HG03432 (cell line): ENCODE results near the gene KCND3.

Source experiments
- ATAC-seq: cut with Tn5 transposase; IDR thresholded peaks from one replicate; pipeline ENCODE4 v1.9.1; 2021; ENCODE audit warnings: mild to moderate bottlenecking, moderate library complexity; ENCODE audit not compliant: unreplicated experiment

The KCND3 gene

DNA sequence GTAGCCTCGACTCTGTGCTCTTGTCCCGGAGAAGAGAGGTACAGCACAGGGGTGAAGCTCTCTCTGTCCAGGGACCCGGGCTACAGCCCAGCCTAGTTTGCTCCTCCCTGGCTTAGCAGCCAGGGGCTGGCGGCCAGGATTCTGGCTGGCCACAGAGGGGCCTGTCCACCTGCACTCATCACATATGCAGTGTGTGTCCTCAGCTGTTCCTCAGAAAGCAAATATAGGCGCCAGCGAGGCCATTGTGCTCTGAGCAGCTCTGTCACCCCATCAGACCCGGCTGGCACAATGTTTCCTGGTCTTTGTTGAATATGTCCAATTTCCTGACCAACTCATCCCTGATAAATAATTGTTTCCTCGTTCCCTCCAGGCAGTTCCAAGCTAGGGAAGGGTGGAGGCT is 28.5 kb downstream of the KCND3 start:
- no peak for ATAC-seq

DNA sequence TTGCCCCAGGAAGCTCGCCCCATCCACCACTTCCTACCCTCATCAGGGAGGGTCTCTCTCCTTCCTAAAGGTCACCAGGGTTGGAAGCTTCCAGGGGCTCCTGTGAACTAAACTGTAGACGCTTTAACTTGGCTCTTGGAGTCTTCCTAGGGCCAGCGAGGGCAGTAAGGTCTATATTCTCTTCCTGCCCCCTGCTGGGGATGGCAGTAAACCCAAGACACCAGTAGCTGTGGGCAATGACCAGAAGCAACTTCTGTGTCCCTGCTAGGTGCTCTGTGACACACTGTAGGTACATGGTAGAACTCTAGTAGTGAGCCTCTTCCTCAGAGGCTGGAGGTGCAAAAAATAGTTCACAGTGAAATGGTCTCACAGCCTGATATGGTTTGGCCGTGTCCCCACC is 30.0 kb downstream of the KCND3 start:
- no peak for ATAC-seq

- ATAC-seq: no peak
Measured at GRCh38 chr1:111958851-111959250, 30.6 kb downstream of the KCND3 start.

- no peak for ATAC-seq
Measured at GRCh38 chr1:111958075-111958474, 31.4 kb downstream of the KCND3 start.

- ATAC-seq: no peak
Measured at GRCh38 chr1:111956155-111956771, 33.2 kb downstream of the KCND3 start.

GRCh38 chr1:111955755-111956154 is 33.7 kb downstream of the KCND3 start:
- no peak for ATAC-seq

- no peak for ATAC-seq
Measured at GRCh38 chr1:111953797-111954196, 35.7 kb downstream of the KCND3 start.

GRCh38 chr1:111952125-111952657 is 37.3 kb downstream of the KCND3 start:
- ATAC-seq: no peak

GRCh38 chr1:111948209-111949171 is 41.0 kb downstream of the KCND3 start:
- ATAC-seq: no peak

DNA sequence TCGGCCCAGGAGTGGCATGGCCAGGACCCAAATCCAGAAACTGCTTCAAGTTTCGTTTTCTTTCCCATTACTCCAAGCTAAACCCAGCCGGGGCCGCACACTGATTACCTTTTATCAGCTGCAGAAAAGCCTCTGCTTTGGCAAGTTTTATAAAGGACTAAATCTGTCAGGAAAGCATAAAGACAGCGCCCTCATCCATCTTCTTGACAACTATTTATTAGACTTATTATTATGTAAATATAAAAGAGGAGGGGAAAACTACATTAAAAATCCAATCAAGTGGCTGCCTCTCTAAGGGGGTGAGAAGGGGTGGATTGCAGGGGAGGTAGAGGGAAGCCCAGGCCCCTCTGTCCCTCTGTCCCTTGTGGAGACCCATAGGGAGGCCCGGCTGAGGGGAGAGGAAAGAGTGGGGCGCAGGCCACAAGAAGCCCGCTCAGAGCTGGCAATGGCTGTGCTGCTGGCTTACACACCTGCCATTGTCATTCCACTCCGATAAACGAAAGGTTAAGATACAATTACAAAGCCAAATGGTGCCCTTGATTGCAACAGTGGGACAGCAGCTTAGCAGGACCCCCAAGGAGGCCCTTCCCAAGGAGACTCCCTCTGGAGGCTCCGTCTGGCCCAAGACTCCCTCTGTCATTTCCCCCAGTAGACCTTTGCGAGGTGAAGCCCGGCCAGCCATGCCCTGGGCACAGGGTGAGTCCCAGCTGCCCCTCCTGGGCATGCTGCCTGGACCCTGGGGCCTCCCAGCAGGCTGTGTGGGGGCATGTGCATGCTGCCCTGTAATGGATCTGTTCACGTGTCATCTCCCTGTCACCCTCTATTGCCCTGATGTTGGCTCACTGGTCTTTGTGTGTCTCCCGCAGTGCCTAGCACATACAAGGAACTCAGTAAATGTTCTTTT is 45.4 kb downstream of the KCND3 start:
- ATAC-seq: no peak

GRCh38 chr1:111943066-111943465 is 46.4 kb downstream of the KCND3 start:
- no peak for ATAC-seq

GRCh38 chr1:111938536-111938935 is 50.9 kb downstream of the KCND3 start:
- ATAC-seq: no peak

DNA sequence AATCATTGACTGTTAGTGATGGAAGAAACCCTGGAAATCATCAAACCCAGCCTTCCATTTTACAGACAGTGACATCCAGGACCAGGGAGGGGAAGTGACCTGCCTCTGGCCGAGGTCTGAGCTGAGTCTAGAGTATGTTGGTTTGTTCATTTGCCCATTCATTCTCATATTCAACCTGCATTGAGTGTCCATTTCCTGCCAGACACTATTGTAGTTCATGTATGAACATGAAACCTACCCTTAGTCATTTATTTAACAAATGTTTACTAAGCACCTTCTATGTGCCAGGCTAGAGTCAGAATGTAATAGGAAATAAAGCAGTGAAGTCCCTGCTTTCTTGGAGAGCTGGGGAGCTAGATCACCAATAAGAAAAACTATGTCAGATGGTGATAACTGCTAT is 51.3 kb downstream of the KCND3 start:
- ATAC-seq: no peak

DNA sequence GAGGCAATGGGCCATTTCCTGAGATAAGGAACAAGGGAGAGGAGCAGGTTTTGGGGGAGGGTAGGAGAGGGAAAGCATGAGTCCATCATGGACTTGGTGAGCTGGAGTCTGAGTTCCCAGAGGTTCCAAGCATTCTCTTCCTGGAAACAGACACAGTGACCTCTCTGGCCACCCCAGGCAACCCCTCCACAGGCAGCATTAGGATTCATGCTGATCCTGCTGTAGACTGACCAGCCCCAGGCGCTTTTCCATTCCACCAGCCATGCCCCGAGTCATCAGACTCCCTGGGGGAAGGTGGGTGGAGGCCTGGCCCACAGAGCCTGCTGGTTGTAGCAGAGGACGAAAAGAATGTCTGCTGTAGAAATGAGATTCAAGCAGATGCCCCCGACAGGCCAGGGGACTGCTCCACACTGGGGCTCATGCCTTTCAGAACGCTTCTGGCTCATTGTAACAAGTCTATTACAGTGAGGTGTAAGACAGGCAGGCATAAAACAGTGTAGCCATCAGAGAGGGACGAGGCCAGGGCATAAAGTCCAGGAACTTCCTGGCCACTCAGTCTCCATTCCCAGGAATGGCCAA is 52.2 kb downstream of the KCND3 start:
- no peak for ATAC-seq

DNA sequence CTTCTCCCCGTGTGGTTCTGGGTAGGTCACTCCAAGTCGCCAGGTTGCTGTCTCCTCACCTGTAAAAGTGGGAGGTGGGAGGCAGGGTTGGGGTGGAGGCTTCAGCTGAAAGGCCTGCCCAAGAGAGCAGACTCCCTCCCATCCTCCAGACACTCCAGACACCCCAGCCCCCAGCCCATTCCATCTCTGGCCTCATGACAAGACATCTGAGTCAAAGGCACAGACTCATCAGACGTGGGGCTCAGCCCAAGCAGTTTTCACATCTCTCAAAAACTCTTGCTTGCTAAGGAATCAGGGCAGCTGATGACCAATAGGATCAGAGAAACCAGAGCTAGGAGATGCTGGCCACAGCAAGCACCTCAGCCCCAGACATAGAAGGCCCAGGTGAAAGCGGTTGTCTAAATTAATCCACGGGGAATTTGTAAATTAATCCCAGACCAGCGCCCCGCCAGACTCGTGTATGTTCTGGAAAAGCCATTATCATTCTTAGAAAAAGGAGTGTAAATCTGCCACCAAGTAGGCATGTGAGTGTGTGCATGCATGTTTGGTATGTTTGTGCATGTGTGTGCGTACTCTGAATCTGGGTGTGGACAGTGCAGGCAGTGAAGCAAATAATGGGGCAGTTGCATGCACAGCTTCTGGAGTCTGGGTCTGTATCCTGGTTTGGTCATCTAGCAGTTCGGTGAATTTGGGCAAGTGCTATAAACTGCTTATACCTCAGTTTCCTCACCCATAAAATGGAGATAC is 55.2 kb downstream of the KCND3 start:
- ATAC-seq: no peak

DNA sequence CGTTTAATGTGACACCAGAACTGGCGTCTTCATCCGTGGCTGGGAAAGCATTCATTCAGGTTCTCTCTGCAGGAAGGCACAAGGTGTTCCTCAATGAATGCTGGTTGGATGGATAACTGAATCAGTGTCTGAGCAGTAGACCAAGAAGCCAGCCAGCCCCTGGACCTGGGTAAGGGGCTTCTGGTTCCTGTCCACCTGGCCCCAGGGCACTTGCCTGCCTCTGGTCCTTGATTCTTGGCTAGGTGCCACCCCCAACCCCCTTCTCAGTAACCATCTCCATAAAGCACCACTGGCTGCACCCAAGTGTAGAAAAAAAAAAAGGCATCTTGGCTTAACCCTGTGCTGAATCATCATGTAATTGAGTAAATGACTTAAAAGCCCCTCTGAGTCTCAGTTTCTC is 59.1 kb downstream of the KCND3 start:
- ATAC-seq: no peak

DNA sequence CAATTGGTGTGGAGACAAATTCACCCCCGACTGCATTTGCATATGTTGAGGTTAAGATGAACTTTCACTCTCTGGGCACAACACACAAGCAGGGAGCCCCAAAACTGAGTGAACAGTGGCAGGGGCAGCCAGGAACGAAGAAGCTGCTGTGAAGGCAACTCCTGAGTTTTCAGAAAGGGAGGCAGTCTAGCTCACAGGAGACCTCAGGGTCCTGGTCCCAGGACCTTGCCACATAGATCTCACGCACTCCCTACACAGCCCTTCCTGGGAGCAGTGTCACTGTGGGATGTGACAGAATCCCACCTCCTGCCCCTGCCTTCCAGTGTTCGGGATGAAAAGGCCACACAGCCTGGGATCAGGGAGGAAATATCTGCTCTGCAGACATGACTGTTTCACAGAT is 60.9 kb downstream of the KCND3 start:
- ATAC-seq: no peak

GRCh38 chr1:111927652-111928051 is 61.8 kb downstream of the KCND3 start:
- no peak for ATAC-seq

DNA sequence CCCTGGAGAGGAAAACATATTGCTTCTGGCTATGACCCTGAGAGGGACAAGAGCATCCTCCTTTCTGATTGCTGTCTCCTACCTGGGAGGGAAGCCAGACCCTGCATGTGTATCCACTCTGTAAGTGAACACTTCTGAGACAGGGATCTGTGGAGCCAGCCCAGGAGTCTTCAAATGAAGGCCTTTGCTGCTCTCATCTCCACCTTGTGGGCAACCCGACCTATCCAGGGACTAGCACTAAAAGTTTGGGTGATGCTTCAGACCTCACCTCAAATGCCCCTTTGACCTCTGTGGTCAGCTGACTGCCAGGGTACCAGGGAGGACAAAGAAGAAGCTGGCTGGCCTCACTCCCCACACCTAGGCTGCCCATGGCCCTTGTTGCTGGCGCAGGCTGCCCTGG is 64.7 kb downstream of the KCND3 start:
- no peak for ATAC-seq

DNA sequence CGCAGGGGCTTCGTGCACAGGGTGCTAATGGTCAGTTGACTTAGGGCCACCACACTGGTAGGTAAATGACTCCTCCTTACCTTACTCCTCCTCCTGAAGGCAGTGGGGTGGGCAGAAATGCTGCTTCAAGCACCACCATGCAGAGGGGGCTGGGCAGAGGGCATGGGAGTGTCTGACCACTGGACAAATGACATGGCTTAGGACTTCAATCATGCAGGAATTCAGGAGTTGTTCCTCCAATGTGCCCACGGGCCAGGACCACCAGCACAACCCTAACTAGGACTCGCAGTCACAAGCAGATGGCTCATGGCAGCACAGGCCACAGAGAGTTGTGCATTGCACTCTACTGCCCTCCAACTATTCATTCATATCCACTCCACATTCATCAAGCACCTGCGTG is 65.7 kb downstream of the KCND3 start:
- ATAC-seq: no peak
